Panc1 (cell line): ENCODE measurements around the gene ZCCHC9. TPM values are rescaled to one million over a fixed set of nuclear protein-coding genes. Genes with fewer than 3 reads are reported as not detected.
A peak's percentile ranks its signal among the peaks of the same experiment; 100 is the strongest.

Experiments used
- ATAC-seq: fragments of 200-7000 bp; cut with Tn5 transposase; 2 replicates; pipeline ENCODE4 v1.9.1; 2020; ENCODE audit warnings: mild to moderate bottlenecking, moderate library complexity
- BruUV-seq: library from RNA; stranded (reverse); fragments of 400-500 nt; replicated peaks from 2 replicates; lab custom pipeline; 2021; lab: Mats Ljungman, UMichigan
- CTCF ChIA-PET: fragments of 300-600 bp; sonication (Branson Sonifier 250); formaldehyde crosslinking; loops from one replicate; lab custom pipeline; 2022; ENCODE audit warnings: antibody characterized with exemption; lab: Charles Lee
- POLR2A ChIA-PET: fragments of 300-600 bp; sonication (Branson Sonifier 250); formaldehyde crosslinking; loops from one replicate; lab custom pipeline; 2022; ENCODE audit warnings: antibody characterized with exemption; lab: Charles Lee
- DNase-seq: peaks from one replicate; pipeline ENCODE4 v3.0.0-alpha.2; 2010; ENCODE audit warnings: low read depth, low spot score
- H3K27ac ChIP-seq: 2 replicates; pipeline ENCODE4 v1.5.1; 2011; ENCODE audit warnings: mild to moderate bottlenecking, low read length, inconsistent platforms
- H3K27me3 ChIP-seq: fragments of 200-500 bp; sonication (Bioruptor generic); 2 replicates; pipeline ENCODE4 v1.6.0; 2014; ENCODE audit warnings: low read length, inconsistent platforms; ENCODE audit not compliant: control insufficient read depth, insufficient read depth
- H3K36me3 ChIP-seq: fragments of 200-500 bp; sonication (Bioruptor generic); 2 replicates; pipeline ENCODE4 v1.5.1; 2014; ENCODE audit warnings: inconsistent platforms, mild to moderate bottlenecking, low read length, moderate library complexity; ENCODE audit not compliant: control insufficient read depth, insufficient read depth
- H3K4me1 ChIP-seq: 2 replicates; pipeline ENCODE4 v1.5.1; 2011; ENCODE audit warnings: inconsistent platforms, mild to moderate bottlenecking, low read length, moderate library complexity; ENCODE audit not compliant: control insufficient read depth, insufficient read depth
- H3K4me3 ChIP-seq, 2 experiments: 2 replicates each; pipeline ENCODE4 v1.5.1; 2011 to 2012; ENCODE audit warnings: low read depth in 2 of 2, low read length in 2 of 2, mild to moderate bottlenecking in 2 of 2, inconsistent platforms in 1 of 2, moderate library complexity in 1 of 2
- H3K9me3 ChIP-seq: fragments of 200-500 bp; sonication (Bioruptor generic); 2 replicates; pipeline ENCODE4 v1.5.1; 2014; ENCODE audit warnings: low read depth, mild to moderate bottlenecking, inconsistent platforms, low read length, moderate library complexity; ENCODE audit not compliant: control insufficient read depth, insufficient read depth
- POLR2AphosphoS5 ChIP-seq: IDR thresholded peaks from 2 replicates; pipeline ENCODE4 v1.6.1; 2012; ENCODE audit warnings: mild to moderate bottlenecking, low read depth, low read length, moderate library complexity
- REST ChIP-seq, 2 experiments: IDR thresholded peaks; 2 replicates each; pipeline ENCODE4 v1.6.1; 2011 to 2012; ENCODE audit warnings: low read depth in 2 of 2, control low read depth in 1 of 2, low read length in 1 of 2, mild to moderate bottlenecking in 1 of 2, moderate library complexity in 1 of 2; ENCODE audit not compliant: insufficient read depth in 1 of 2
- SIN3A ChIP-seq: IDR thresholded peaks from 2 replicates; pipeline ENCODE4 v1.6.1; 2012; ENCODE audit warnings: low read depth, mild to moderate bottlenecking, low read length, moderate library complexity, borderline replicate concordance; ENCODE audit not compliant: insufficient read depth
- TCF7L2 ChIP-seq: IDR thresholded peaks from 2 replicates; pipeline ENCODE4 v1.6.1; 2011; ENCODE audit warnings: mild to moderate bottlenecking, low read depth, low read length, inconsistent platforms
- in situ Hi-C: cut with HindIII; loops from 2 replicates; pipeline ENCODE4 v1.10.0; 2016; ENCODE audit warnings: low sequenced_read_pairs, low pct_unique_long_range_greater_than_20kb
- intact Hi-C: fragments of 100-400 bp; cut with micrococcal nuclease; formaldehyde crosslinking; loops from one replicate; pipeline ENCODE4 v1.10.0; 2022; ENCODE audit not compliant: unreplicated experiment
- total RNA-seq: library from RNA; stranded (reverse); gene quantifications from one replicate; pipeline ENCODE4 v1.2.1, GENCODE V29; 2021; ENCODE audit not compliant: unreplicated experiment
- TF ChIP-seq, protein P1 (sequence below): fragments of 450-650 bp; IDR thresholded peaks from 2 replicates; pipeline ENCODE4 v1.5.1; 2017; ENCODE audit warnings: mild to moderate bottlenecking

Gene ZCCHC9
- total RNA-seq, 1 experiment from 2014 or later = 41.5 TPM

DNA sequence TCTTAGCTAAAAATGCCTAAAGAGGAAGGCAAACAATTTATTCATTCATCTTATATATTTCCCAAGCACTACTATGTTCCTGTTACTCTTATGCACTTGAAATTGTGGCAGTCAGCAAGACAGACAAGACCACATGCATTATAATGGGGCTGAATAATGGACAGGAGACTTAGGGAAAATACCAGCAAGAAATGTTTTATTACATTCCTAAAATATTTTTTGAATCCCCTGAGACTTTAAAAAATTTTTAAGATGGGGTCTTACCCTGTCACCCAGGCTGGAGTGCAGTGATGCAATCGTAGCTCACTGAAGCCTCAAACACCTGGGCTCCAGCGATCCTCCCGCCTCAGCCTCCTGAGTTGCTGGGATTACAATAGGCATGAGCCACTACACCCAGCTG lies 13.2 kb downstream of the ZCCHC9 start:
- ChIA-PET CTCF (no interaction called here), POLR2A (no interaction called here)
- no TSS peak for BruUV-seq
- ATAC-seq (no peak), DNase-seq (no peak)
- H3K27me3 ChIP-seq = no peaks in the 10 kb centered on the region
- TF ChIP-seq TCF7L2 = no peak
- TF ChIP-seq POLR2AphosphoS5 = no peak
- TF ChIP-seq REST (IDR thresholded peaks at IDR 0.05; ENCODE audit: insufficient read depth in 1 of 2, low read depth in 2 of 2, low read length in 1 of 2) = no peak
- H3K4me3 ChIP-seq = no peak overlapping the region
- H3K36me3 ChIP-seq = peaks cover 15% of the 10 kb centered on the region; the same call in 1 of the 2 replicates
- no peaks in the 10 kb centered on the region for H3K9me3 ChIP-seq
- no peak overlapping the region for H3K27ac ChIP-seq
- intact Hi-C loops = no loop called here
- no peaks in the 10 kb centered on the region for H3K4me1 ChIP-seq
- in situ Hi-C loops = no loop called here

DNA sequence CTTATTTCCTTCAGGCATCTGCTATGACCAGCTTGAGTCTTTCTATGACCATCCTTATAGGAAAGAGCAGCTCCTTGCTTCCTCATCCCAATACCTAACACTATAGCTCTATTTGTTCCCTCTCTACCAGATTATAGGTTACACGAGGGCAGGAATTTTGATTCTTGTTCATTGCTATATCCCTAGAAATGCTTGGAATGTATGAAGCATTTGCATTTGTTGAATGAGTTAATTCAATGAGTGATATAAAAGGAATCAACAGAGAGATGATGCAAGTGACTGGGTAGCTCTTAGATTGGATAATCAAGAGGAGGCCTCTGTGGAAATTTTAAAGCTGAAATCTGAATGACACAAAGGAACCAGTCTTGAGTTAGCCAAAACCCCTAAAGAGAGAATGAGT lies 13.9 kb downstream of the ZCCHC9 start:
- in situ Hi-C loops = no loop called here
- intact Hi-C loops = no loop called here
- DNase-seq = no peak
- BruUV-seq = no TSS peak
- Histone ChIP-seq H3K36me3 (peaks cover 12% of the 10 kb centered on the region; the same call in 1 of the 2 replicates), H3K27me3 (no peaks in the 10 kb centered on the region), H3K4me3 (no peak overlapping the region), H3K9me3 (no peaks in the 10 kb centered on the region), H3K27ac (no peak overlapping the region), H3K4me1 (no peaks in the 10 kb centered on the region)
- ChIA-PET POLR2A (no interaction called here), CTCF (no interaction called here)
- ATAC-seq = peak; percentile 56; the same call in 1 of the 2 replicates
- TF ChIP-seq SIN3A (no peak), REST (IDR thresholded peaks at IDR 0.05; ENCODE audit: insufficient read depth in 1 of 2, low read depth in 2 of 2, low read length in 1 of 2) (no peak), POLR2AphosphoS5 (no peak), TCF7L2 (no peak)
- TF ChIP-seq, protein P1, sequence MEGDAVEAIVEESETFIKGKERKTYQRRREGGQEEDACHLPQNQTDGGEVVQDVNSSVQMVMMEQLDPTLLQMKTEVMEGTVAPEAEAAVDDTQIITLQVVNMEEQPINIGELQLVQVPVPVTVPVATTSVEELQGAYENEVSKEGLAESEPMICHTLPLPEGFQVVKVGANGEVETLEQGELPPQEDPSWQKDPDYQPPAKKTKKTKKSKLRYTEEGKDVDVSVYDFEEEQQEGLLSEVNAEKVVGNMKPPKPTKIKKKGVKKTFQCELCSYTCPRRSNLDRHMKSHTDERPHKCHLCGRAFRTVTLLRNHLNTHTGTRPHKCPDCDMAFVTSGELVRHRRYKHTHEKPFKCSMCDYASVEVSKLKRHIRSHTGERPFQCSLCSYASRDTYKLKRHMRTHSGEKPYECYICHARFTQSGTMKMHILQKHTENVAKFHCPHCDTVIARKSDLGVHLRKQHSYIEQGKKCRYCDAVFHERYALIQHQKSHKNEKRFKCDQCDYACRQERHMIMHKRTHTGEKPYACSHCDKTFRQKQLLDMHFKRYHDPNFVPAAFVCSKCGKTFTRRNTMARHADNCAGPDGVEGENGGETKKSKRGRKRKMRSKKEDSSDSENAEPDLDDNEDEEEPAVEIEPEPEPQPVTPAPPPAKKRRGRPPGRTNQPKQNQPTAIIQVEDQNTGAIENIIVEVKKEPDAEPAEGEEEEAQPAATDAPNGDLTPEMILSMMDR = no peak
